ENCODE data around the gene PTPRN2.

PTPRN2 gene

GRCh38 chr7:158024351-158024715, 563.3 kb downstream of the PTPRN2 start:
- no peak for DNase-seq (ENCODE audit: low spot score)
- no peak for TF ChIP-seq CTCF (IDR thresholded peaks at IDR 0.05; ENCODE audit: borderline replicate concordance, control extremely low read depth, extremely low read depth, insufficient read depth, missing control alignments)
- in situ Hi-C loops (cut with MboI; ENCODE audit: low sequenced_read_pairs, unreplicated experiment): no loop called here

GRCh38 chr7:158023681-158024350, 563.8 kb downstream of the PTPRN2 start:
- in situ Hi-C loops (cut with MboI; ENCODE audit: low sequenced_read_pairs, unreplicated experiment): no loop called here
- no peak for DNase-seq (ENCODE audit: low spot score)

GRCh38 chr7:158023157-158023556, 564.5 kb downstream of the PTPRN2 start:
- DNase-seq (ENCODE audit: low spot score): no peak
- in situ Hi-C loops (cut with MboI; ENCODE audit: low sequenced_read_pairs, unreplicated experiment): no loop called here
- TF ChIP-seq CTCF (IDR thresholded peaks at IDR 0.05; ENCODE audit: borderline replicate concordance, control extremely low read depth, extremely low read depth, insufficient read depth, missing control alignments): no peak

More at GRCh38 chr7:158023681-158024350, 563.8 kb downstream of the PTPRN2 start:
- no peak for TF ChIP-seq CTCF (IDR thresholded peaks at IDR 0.05; ENCODE audit: borderline replicate concordance, control extremely low read depth, extremely low read depth, insufficient read depth, missing control alignments)

- in situ Hi-C loops (cut with MboI; ENCODE audit: low sequenced_read_pairs, unreplicated experiment): no loop called here
- TF ChIP-seq CTCF (IDR thresholded peaks at IDR 0.05; ENCODE audit: borderline replicate concordance, control extremely low read depth, extremely low read depth, insufficient read depth, missing control alignments): no peak
- no peak for DNase-seq (ENCODE audit: low spot score)
Observed at GRCh38 chr7:158022601-158023000, 565.0 kb downstream of the PTPRN2 start.

- no peak for DNase-seq (ENCODE audit: low spot score)
- TF ChIP-seq CTCF (IDR thresholded peaks at IDR 0.05; ENCODE audit: borderline replicate concordance, control extremely low read depth, extremely low read depth, insufficient read depth, missing control alignments): no peak
- in situ Hi-C loops (cut with MboI; ENCODE audit: low sequenced_read_pairs, unreplicated experiment): no loop called here
Observed at GRCh38 chr7:158021836-158022235, 565.8 kb downstream of the PTPRN2 start.

- DNase-seq (ENCODE audit: low spot score): no peak
- TF ChIP-seq CTCF (IDR thresholded peaks at IDR 0.05; ENCODE audit: borderline replicate concordance, control extremely low read depth, extremely low read depth, insufficient read depth, missing control alignments): no peak
- in situ Hi-C loops (cut with MboI; ENCODE audit: low sequenced_read_pairs, unreplicated experiment): no loop called here
Observed at GRCh38 chr7:158020706-158021095, 566.9 kb downstream of the PTPRN2 start.
